HG03378 (cell line): ENCODE measurements around the gene LRRC72.
A peak's percentile ranks its signal among the peaks of the same experiment; 100 is the strongest.
"Not testable (repeated sequence)": the region's sequence is repeated elsewhere in the genome, so short reads cannot be mapped to it uniquely, and the experiment has no call there.

Source experiments
- ATAC-seq: cut with Tn5 transposase; IDR thresholded peaks from one replicate; pipeline ENCODE4 v1.9.1; 2021; ENCODE audit warnings: mild to moderate bottlenecking, moderate library complexity; ENCODE audit not compliant: unreplicated experiment

Gene LRRC72

GRCh38 chr7:16524332-16524731, 2.3 kb upstream of the LRRC72 start:
- ATAC-seq: no peak

GRCh38 chr7:16528520-16528919, 1.9 kb downstream of the LRRC72 start:
- ATAC-seq: no peak

DNA sequence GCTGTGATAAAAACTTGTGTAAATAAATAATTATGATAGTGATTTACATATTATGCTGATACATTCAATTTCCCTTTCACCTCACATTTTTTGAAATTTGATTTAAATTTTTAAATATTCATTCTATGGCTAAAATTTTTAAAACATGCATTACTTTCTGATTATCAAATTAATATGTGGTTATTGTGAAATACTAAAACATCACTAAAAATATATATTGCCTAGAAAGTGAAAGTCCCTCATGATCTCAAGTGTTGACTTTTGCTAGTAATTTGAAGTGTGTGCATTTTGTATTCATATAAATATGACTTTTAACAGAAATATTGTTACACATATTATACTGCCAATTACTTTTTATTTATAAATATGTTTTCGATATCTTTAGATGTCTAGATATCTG, 3.1 kb downstream of the LRRC72 start:
- ATAC-seq: no peak

DNA sequence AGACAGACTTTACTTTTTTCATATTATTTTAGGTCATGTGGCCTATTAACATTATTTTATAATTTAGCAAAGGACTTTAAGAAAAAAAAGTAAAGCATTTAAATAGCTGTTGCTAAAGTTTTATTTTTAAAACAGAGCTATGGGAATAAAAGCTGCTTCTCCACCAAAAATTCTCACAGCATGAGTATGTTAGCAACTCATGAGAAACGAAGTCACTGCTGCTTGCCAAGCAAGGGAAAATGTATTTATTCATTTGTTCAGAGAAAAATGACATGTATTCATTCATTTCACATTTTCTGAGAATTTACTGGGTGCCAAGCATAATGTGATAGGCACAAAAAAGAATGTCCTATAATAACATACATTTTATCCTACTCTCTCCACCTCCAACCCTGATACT, 5.1 kb downstream of the LRRC72 start:
- no peak for ATAC-seq

GRCh38 chr7:16532272-16532671, 5.6 kb downstream of the LRRC72 start:
- no peak for ATAC-seq

- no peak for ATAC-seq
These were observed 8.9 kb downstream of the LRRC72 start for GRCh38 chr7:16535500-16535899.

- not testable (repeated sequence) for ATAC-seq
These were observed 13.9 kb downstream of the LRRC72 start for GRCh38 chr7:16540559-16540958.

DNA sequence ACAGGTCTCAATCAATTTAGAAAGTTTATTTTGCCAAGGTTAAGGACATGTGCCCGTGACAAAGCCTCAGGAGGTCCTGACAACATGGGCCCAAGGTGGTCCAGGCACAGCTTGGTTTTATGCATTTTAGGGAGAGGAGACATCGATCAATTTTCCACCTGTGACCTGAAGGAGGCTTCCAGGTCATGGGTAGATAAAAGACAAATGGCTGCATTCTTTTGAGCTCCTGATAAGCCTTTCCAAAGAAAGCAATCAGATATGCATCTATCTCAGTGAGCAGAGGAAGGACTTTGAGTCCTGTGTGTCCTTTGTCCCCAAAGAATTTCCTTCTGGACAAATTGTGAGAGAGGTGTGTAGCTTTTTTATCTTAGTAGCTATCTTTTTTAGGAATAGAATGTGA, 15.8 kb downstream of the LRRC72 start:
- ATAC-seq: no peak

GRCh38 chr7:16543456-16543855, 16.8 kb downstream of the LRRC72 start:
- no peak for ATAC-seq

DNA sequence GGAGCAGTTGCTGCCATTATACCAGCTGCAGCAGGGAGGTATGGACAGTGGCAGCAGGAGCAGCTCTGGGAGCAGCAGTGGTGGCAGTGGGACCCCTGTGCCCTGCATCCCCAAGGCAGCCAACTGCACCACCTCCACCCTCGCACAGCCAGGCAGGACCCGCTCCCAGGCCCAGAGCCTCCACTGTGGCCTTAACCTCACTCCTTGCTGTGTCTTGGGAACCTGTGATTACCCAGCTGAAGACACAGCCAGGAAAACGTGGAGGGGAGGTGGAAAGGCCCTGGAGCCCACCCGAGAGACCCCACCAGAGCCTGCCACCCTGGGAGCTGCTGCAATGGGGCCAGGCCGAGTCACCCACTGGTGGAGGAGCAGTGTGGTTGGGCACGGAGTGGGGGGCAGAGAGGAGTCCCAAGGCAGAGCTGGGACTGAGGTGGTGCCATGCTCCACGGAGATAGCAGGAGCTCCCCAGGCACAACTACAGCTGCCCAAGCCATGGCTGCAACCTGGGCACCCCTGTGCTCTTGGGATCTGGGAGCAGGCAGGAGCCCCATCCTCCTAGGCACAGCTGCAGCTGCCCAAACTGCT, 20.4 kb downstream of the LRRC72 start:
- no peak for ATAC-seq

DNA sequence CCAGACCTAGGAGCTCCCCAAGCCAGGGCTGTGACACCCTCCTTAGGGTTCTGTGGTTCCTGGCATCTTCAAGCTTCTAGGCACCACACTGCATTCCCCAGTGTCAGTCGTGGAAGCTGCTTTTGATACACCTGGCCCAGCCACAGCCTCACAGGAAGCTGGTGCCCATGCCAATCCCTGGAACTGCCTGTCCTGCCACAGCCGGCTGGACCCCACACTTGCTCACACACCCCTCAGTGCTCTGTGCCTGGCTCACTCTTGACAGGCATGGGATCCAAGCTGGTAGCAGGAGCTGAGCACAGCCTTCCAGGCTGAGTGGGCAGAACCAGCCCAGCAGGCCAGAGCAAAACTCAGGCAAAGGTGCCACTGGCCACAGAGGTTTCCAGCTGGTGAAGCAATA, 21.8 kb downstream of the LRRC72 start:
- ATAC-seq: no peak

- no peak for ATAC-seq
These were observed 24.0 kb downstream of the LRRC72 start for GRCh38 chr7:16550671-16551070.

DNA sequence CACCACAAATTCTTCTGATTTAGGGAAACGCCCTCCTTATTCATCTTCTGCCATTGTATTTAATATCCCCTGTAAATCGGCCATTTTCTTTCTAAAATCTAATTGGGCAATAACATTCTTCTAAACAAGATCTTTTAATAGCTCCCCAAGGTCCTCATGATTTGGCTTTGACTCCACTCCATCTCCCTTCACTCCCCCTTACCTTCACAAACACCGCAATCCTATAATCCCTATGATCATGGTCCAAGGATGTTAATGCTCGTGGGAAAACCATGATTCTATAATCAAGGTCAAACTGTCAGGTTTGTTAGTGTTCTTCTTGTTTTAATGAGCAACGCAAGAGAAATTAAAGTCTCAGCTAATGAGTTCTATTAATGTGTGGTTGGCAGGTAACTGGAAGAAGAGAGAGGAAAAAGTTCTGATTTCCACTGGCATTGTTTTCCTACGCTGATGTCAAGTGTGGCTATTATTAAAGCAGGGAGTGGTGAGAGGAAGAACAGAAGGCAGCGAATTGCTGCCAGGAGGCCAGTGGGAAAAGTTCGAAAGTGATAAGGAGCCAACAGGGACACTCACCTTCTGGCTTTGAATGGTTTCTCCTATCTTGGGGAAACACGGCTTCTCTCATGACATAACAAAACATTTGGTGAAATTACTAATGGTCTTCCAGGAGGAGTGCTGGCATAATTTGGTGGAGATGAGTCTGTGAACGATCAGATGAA, 28.1 kb downstream of the LRRC72 start:
- ATAC-seq: no peak

DNA sequence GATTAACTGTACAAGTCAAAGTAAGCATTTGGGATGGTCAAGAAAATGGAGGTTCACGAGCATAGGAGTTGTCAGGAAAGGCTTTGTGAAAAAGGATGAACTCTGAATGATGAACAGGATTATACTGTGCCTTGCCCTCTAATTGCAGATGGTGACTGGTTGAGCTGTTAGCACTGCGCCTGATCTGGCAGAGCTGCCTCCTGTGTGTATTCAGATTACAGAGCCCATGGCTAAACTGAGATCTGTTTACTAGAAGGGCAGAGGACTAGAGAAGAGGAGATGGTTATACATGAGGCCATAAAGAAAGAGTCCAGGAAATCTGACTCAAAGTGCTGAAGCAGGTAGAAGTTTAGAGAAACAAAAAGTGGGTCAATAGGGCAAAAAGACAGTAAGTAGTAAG, 29.7 kb downstream of the LRRC72 start:
- no peak for ATAC-seq

DNA sequence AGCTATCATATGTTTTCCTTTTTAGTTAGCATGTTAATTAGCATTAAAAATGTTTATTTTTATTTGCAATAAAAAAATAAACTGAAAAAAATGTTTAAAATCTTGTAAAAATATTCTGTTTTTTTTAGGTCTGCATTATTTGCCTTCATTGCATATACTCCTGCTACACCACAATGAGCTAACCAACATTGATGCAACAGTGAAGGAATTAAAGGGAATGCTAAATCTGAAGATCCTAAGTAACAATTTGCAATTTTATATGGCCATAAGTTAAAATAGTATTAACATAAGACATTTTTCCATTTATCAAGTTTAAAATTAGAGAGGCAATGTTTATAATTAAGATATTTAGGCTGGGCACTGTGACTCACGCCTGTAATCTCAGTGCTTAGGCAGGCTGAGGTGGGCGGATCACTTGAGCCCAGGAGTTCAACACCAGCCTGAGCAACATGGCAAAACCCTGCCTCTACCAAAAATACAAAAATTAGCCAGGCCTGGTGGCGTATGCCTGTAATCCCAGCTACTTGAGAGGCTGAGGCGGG, 32.2 kb downstream of the LRRC72 start:
- ATAC-seq: no peak

DNA sequence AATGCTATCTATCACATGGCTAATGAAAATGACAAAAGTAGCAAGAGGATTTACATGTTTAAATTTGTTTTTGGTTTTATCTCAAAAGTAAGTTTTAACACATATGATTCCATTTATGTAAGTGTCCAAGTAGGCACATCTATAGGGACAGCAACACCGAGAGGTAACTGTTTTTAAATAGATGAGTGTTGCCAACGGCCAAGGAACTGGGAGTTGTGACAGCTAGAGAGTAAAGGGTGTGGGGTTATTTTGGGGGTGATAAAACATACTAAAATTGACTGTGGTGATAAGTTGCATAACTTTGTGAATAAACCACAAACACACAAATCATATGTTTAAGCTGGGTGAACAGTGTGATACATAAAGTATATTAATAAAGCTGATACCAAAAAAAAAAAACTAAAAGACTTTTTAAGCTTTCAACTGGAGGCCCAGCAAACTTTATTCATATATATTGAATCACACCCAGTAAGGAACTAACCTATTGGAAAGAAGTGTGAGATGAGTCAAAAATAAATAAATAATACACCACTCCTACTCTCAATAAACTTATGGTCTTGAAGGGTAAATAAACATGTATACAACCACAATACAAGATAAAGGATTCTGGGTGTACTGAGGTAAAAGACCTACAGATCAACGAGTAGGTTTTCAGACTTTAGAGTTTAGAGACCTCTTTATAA, 33.0 kb downstream of the LRRC72 start:
- no peak for ATAC-seq

DNA sequence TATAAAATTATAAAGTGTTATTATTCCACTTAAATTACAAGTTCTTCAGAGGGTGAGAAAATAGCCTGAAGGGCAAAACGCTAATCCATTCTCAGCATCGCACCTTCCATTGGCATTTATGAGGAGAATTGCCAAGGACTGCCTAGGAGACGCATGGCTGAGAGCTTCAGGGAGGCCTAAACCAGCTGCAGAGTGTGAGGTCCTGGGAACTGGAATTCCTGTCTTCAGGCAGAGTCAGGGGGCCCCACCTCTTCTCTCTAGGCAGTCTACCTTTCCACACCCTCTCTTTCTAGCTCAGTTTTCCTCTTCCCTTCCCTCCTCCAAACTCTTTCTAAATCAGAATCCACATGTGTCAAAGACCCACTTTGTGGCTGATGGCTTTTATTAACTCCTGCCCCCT, 35.3 kb downstream of the LRRC72 start:
- no peak for ATAC-seq

GRCh38 chr7:16562456-16563220, 36.0 kb downstream of the LRRC72 start:
- no peak for ATAC-seq

- ATAC-seq: peak; percentile 79
These were observed 36.8 kb downstream of the LRRC72 start for GRCh38 chr7:16563281-16564022.

GRCh38 chr7:16564023-16564380, 37.4 kb downstream of the LRRC72 start:
- peak; percentile 38 for ATAC-seq
